ENCODE results near the gene EDA.
A peak's percentile ranks its signal among the peaks of the same experiment; 100 is the strongest.

The EDA gene

GRCh38 chrX:70030301-70030767 is 414.4 kb downstream of the EDA start:
- peak; percentile 69 for DNase-seq

GRCh38 chrX:70032792-70033191 is 416.9 kb downstream of the EDA start:
- DNase-seq: no peak

GRCh38 chrX:70033348-70034051 is 417.6 kb downstream of the EDA start:
- DNase-seq: peak; percentile 6

- DNase-seq: no peak
These were observed 418.7 kb downstream of the EDA start for GRCh38 chrX:70034646-70035045.

GRCh38 chrX:70038515-70038914 is 422.6 kb downstream of the EDA start:
- DNase-seq: no peak

- DNase-seq: no peak
These were observed 423.0 kb downstream of the EDA start for GRCh38 chrX:70038951-70039350.

GRCh38 chrX:70039758-70040157 is 423.8 kb downstream of the EDA start:
- no peak for DNase-seq

- DNase-seq: no peak
These were observed 426.1 kb downstream of the EDA start for GRCh38 chrX:70041993-70042392.

- no peak for DNase-seq
These were observed 426.8 kb downstream of the EDA start for GRCh38 chrX:70042399-70043371.

GRCh38 chrX:70043685-70044084 is 427.8 kb downstream of the EDA start:
- DNase-seq: no peak

- no peak for DNase-seq
These were observed 428.8 kb downstream of the EDA start for GRCh38 chrX:70044541-70045245.

- DNase-seq: no peak
These were observed 431.1 kb downstream of the EDA start for GRCh38 chrX:70046978-70047377.

- DNase-seq: no peak
These were observed 433.5 kb downstream of the EDA start for GRCh38 chrX:70049406-70049805.

GRCh38 chrX:70049925-70050324 is 434.0 kb downstream of the EDA start, which contains the start of gene AWAT2:
Gene AWAT2 (minus strand): TSS chrX:70049938. CDS start chrX:70049932, 6 bp downstream.
- no peak for DNase-seq

- no peak for DNase-seq
These were observed 437.1 kb downstream of the EDA start for GRCh38 chrX:70052895-70053615.

- DNase-seq: no peak
These were observed 438.5 kb downstream of the EDA start for GRCh38 chrX:70054391-70054790.

GRCh38 chrX:70062076-70062475 is 446.2 kb downstream of the EDA start, which contains the start of gene OTUD6A:
Gene OTUD6A (plus strand): TSS chrX:70062457. CDS start chrX:70062525, 68 bp downstream.
- DNase-seq: no peak

- no peak for DNase-seq
These were observed 447.1 kb downstream of the EDA start for GRCh38 chrX:70062961-70063550.

GRCh38 chrX:70066646-70067045 is 450.7 kb downstream of the EDA start:
- DNase-seq: no peak

GRCh38 chrX:70079297-70079696 is 463.4 kb downstream of the EDA start:
- DNase-seq: no peak

GRCh38 chrX:70079870-70080269 is 464.0 kb downstream of the EDA start:
- no peak for DNase-seq

GRCh38 chrX:70082723-70083122 is 466.8 kb downstream of the EDA start:
- no peak for DNase-seq

Measured in NCI-H510A treated with DMSO at 0.1 percent for 48 hours (cell line).